ENCODE results near the gene TMEM212. TPM values are rescaled to one million over a fixed set of nuclear protein-coding genes. Genes with fewer than 3 reads are reported as not detected.

The TMEM212 gene
- total RNA-seq, 1 experiment from 2014 or later = not detected

GRCh38 chr3:171860830-171861535, 17.8 kb downstream of the TMEM212 start:
- DNase-seq (ENCODE audit: low spot score) = peak; percentile 27

DNA sequence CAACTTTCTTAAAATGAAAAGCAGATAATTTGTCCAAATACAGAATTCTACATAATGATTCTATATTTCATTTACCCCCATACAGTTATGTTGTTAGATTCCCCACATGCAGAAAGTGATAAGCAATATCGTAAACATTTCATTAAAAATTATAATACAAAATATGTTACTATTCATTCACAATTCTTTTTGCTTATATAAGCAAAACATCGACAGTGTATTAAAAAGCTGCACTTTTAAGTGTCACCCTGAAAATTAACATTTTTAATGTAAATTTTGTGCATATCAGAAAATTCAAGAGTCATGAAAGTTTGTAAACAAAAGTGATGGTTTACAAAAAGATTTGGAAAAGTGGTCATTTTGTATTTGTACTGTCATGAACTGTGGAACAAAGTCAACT, 19.2 kb downstream of the TMEM212 start:
- no peak for DNase-seq (ENCODE audit: low spot score)

GRCh38 chr3:171862993-171863521, 19.9 kb downstream of the TMEM212 start:
- no peak for DNase-seq (ENCODE audit: low spot score)

- DNase-seq (ENCODE audit: low spot score) = no peak
These were observed 20.8 kb downstream of the TMEM212 start for GRCh38 chr3:171863920-171864319.

GRCh38 chr3:171865191-171865865, 22.2 kb downstream of the TMEM212 start:
- no peak for DNase-seq (ENCODE audit: low spot score)

- peak; percentile 35 for DNase-seq (ENCODE audit: low spot score)
These were observed 24.8 kb downstream of the TMEM212 start for GRCh38 chr3:171867981-171868380.

- no peak for DNase-seq (ENCODE audit: low spot score)
These were observed 28.5 kb downstream of the TMEM212 start for GRCh38 chr3:171871392-171872274.

- peak; percentile 63 for DNase-seq (ENCODE audit: low spot score)
These were observed 30.4 kb downstream of the TMEM212 start for GRCh38 chr3:171873580-171873979.

DNA sequence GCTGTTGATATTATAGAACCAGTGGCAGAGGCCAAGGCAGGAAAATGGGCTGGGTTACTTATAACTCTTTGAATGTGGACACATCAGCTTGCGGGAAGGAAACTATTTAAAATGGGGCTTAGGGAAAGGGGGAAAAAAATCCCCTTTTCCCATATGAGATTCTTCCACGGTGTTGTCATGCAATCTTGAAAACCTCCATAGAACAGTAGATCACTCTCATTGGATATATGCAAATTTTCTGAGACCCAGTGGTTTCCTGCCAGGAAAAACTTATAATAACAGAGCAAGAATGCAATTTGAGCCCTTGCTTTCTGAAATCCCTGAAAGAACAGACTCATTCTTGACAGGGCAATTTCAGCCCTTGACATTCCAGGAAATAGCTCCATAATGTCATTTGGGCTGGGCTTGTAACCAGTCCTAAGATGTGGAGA, 31.1 kb downstream of the TMEM212 start:
- peak; percentile 98 for DNase-seq (ENCODE audit: low spot score)

GRCh38 chr3:171874879-171875278, 31.7 kb downstream of the TMEM212 start:
- no peak for DNase-seq (ENCODE audit: low spot score)

GRCh38 chr3:171875923-171876412, 32.8 kb downstream of the TMEM212 start:
- peak; percentile 35 for DNase-seq (ENCODE audit: low spot score)

DNA sequence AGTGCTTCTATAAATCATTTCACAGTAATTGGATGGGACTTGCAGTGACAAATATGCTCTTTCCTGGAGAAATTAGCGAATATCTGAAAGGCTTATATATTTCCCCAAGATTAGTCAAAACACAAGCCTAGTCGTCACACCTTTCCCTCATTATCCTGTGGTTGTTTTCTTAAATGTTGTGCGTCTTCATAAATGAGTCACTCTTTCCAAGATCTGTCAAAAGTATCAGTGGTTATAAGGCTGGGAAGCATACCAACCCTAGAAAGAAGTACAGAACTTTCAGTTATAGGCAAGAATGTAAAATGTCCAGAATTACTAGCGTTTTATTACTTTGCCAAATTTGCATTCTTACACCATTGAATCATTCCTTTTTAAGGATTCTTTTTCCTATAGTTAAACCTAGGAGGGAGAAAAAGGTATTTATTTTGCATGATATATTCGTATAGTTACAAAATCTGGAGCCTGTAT, 33.6 kb downstream of the TMEM212 start:
- DNase-seq (ENCODE audit: low spot score) = peak; percentile 78

DNA sequence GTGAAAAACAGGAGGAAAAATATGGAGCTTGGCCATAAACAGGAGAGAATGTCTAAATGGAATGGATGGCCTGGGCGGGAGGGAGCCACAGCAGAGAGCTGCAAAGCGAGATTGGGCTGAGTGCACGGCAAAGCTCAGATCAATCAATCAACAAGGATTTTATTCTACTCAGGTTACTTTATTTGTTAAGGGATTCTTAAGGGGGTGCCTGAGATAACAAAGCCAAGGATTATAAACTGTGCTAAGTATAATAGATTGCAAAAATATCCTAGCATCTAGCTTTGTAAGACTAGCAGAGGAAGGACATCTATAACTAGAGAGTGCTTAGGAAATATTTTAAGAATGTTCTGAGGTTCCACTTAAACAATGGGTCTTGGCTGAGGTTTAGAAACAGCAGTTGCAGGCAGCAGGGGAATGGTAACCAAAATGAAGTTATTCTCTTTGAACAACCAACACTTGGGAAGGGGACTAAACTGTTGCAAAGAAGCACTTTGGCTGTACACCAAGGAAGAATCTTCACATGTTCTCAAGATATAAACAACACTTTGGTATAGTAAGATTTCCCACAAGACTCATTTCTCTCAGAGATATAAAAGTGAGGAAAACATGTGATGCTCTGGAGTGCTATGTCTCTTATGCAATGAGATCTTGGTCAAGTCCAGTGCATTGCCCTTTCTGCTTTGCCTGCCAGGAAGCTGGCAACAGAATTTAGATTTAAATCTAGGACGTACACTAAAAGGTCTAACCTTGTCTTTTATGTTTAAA, 35.5 kb downstream of the TMEM212 start:
- no peak for DNase-seq (ENCODE audit: low spot score)

GRCh38 chr3:171879472-171879871, 36.3 kb downstream of the TMEM212 start:
- no peak for DNase-seq (ENCODE audit: low spot score)

DNA sequence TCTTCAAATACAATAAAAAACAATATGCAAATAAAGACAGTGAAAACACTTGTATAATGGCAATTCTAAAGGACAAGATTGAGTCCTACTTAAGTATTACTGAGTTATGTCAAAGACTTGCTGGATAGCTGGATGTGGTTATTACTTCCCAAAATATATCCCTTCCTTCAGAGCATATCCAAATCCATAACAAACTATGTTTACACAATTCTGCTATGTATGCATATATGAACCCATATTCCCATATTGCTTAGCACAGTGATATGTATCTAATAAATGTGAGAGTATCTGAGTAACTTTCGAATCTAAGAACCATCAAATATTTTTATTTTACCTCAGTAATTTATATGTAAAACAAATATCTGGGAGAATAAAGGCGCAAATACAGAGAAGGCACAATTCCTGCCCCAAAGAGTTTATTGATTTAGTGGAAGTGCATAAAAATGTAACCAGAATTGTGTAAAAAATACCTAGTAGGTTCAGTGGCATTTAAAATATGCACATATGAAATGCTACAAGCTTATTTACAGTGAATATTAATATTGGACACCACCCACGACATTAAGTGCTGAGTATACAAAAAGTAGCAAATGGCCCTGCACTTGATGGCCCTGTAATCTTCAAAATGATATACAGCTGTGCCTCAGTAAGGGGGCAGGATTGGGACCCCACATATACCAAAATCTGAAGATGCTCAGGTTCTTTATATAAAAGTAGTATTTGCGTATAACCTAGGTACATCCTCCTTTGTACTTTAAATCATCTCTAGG, 37.1 kb downstream of the TMEM212 start:
- DNase-seq (ENCODE audit: low spot score) = no peak

GRCh38 chr3:171881251-171881650, 38.1 kb downstream of the TMEM212 start:
- no peak for DNase-seq (ENCODE audit: low spot score)

DNA sequence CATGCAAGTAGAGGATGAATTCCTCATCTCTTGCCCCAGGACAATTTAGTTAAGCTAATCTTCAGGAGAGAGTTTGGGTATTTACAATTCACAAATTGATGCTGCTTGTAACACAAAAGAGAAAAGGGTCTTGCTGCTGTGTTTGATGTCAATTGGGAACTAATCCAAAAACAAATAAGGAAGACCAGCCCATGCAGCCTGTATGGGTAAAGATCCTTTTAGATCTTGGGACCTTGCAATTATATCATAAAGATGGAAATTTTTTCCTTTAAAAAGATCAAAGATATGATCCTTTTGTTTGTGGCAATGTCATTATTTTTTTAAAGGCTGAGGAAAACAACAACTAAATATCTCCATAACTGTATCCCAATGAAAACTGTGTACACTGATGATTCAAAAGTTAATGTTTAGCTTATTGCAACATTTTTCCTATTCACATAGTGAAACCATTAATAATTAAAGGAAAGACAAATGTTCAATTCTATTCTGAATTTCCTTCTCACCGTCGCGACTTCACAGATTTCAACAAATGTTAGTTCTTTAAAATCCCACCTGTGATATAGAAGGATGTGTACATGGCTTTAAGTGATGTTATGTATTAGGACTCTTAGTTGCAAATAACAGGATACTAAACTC, 40.2 kb downstream of the TMEM212 start:
- no peak for DNase-seq (ENCODE audit: low spot score)

DNA sequence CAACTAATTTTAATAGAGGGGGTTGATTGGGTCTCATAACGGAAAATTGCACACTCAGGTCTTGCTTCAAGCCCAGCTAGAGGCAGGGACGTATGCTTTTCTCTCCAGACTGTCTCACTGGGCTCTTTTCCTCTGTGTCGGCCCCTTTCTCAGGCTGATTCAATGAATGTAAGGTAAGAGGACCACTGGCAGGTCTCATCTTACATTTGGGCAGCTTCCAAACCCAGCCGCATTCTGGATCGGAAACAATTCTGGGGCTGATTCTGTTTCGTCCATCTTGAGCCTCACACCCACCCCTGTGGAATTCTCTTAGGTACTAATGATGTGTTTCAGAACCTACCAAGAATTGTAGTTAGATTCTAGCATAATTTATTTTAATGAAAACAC, 40.7 kb downstream of the TMEM212 start:
- no peak for DNase-seq (ENCODE audit: low spot score)

DNA sequence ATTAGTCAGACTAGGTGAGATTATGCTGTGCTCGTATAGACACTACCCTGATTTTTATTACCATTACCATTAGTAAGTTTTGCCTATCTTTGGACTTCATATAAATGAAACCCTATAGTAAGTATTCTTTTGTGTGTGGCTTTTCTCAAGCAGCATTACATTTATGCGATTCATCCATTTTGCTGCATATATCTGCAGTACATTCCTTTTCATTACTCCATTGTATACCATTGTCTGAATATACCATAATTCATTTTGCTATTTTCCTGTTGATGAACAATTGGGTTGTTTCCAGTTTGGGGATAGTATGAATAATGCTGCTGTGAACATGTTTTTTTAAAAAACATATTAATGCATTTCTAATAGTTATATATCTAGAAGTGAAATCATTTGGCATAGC, 45.3 kb downstream of the TMEM212 start:
- no peak for DNase-seq (ENCODE audit: low spot score)

GRCh38 chr3:171890398-171890797, 47.2 kb downstream of the TMEM212 start:
- DNase-seq (ENCODE audit: low spot score) = no peak
